ENCODE results near the gene HK1. TPM values are rescaled to one million over a fixed set of nuclear protein-coding genes. Genes with fewer than 3 reads are reported as not detected.

The HK1 gene
- total RNA-seq, 2 experiments from 2014 or later, result 13.1 to 31.5 TPM

- no peak for DNase-seq (ENCODE audit: low spot score)
- Histone ChIP-seq H4K20me1 (ENCODE audit: insufficient read depth, low read length) (no peaks in the 10 kb centered on the region), H3K79me2 (ENCODE audit: insufficient read depth, low read depth, low read length) (no peaks in the 10 kb centered on the region), H3K4me2 (ENCODE audit: low read length) (no peak overlapping the region), H3K4me1 (ENCODE audit: insufficient read depth, low read length, poor library complexity, severe bottlenecking) (peaks cover 20% of the 10 kb centered on the region), H3K4me3 (ENCODE audit: low read depth, low read length, poor library complexity, severe bottlenecking) (no peak overlapping the region), H2AFZ (ENCODE audit: low read length) (no peak overlapping the region), H3K9me2 (ENCODE audit: insufficient read depth, low read length) (no peaks in the 10 kb centered on the region), H3K27ac (ENCODE audit: low read depth, low read length, poor library complexity, severe bottlenecking) (no peak overlapping the region), H3K36me3 (ENCODE audit: insufficient read depth, low read length) (no peaks in the 10 kb centered on the region), H3K9me3 (ENCODE audit: low read length) (no peaks in the 10 kb centered on the region)
- ChIA-PET POLR2A (interaction anchor here (0.6 kb wide), 1 partner anchor 35 kb away, joined by 3 read pairs; no protein-coding TSS in a partner anchor), CTCF (ENCODE audit: unreplicated experiment) (no interaction called here)
- TF ChIP-seq, protein P1, sequence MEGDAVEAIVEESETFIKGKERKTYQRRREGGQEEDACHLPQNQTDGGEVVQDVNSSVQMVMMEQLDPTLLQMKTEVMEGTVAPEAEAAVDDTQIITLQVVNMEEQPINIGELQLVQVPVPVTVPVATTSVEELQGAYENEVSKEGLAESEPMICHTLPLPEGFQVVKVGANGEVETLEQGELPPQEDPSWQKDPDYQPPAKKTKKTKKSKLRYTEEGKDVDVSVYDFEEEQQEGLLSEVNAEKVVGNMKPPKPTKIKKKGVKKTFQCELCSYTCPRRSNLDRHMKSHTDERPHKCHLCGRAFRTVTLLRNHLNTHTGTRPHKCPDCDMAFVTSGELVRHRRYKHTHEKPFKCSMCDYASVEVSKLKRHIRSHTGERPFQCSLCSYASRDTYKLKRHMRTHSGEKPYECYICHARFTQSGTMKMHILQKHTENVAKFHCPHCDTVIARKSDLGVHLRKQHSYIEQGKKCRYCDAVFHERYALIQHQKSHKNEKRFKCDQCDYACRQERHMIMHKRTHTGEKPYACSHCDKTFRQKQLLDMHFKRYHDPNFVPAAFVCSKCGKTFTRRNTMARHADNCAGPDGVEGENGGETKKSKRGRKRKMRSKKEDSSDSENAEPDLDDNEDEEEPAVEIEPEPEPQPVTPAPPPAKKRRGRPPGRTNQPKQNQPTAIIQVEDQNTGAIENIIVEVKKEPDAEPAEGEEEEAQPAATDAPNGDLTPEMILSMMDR (conservative IDR thresholded peaks at IDR 0.05; ENCODE audit: low read length), result no peak
- TF ChIP-seq EZH2phosphoT487 (IDR thresholded peaks at IDR 0.05; ENCODE audit: borderline replicate concordance, low read depth, low read length), result no peak
- BruUV-seq (replicated peaks), result no TSS peak
- intact Hi-C loops (cut with micrococcal nuclease; ENCODE audit: unreplicated experiment), result loop anchor here (5.0 kb wide), 1 partner anchor 233 kb away; no protein-coding TSS in a partner anchor
Measured at GRCh38 chr10:69404786-69405185, 126.5 kb downstream of the HK1 start.

- H2AFZ ChIP-seq (ENCODE audit: low read length), result no peak overlapping the region
- H3K4me2 ChIP-seq (ENCODE audit: low read length), result no peak overlapping the region
- no peak overlapping the region for H3K4me3 ChIP-seq (ENCODE audit: low read depth, low read length, poor library complexity, severe bottlenecking)
- CTCF ChIA-PET (ENCODE audit: unreplicated experiment), result no interaction called here
- TF ChIP-seq EZH2phosphoT487 (IDR thresholded peaks at IDR 0.05; ENCODE audit: borderline replicate concordance, low read depth, low read length), result no peak
- TF ChIP-seq, protein P1 (conservative IDR thresholded peaks at IDR 0.05; ENCODE audit: low read length), result no peak
- no peaks in the 10 kb centered on the region for H4K20me1 ChIP-seq (ENCODE audit: insufficient read depth, low read length)
- H3K79me2 ChIP-seq (ENCODE audit: insufficient read depth, low read depth, low read length), result no peaks in the 10 kb centered on the region
- no peak overlapping the region for H3K27ac ChIP-seq (ENCODE audit: low read depth, low read length, poor library complexity, severe bottlenecking)
- H3K9me3 ChIP-seq (ENCODE audit: low read length), result no peaks in the 10 kb centered on the region
- H3K9me2 ChIP-seq (ENCODE audit: insufficient read depth, low read length), result no peaks in the 10 kb centered on the region
- no peak for DNase-seq (ENCODE audit: low spot score)
- intact Hi-C loops (cut with micrococcal nuclease; ENCODE audit: unreplicated experiment), result loop anchor here (5.0 kb wide), 1 partner anchor 232 kb away; no protein-coding TSS in a partner anchor
- peaks cover 24% of the 10 kb centered on the region for H3K4me1 ChIP-seq (ENCODE audit: insufficient read depth, low read length, poor library complexity, severe bottlenecking)
- POLR2A ChIA-PET, result interaction anchor here (0.6 kb wide), 1 partner anchor 36 kb away, joined by 3 read pairs; no protein-coding TSS in a partner anchor
- no peaks in the 10 kb centered on the region for H3K36me3 ChIP-seq (ENCODE audit: insufficient read depth, low read length)
- BruUV-seq (replicated peaks), result no TSS peak
Measured at GRCh38 chr10:69405221-69405620, 126.9 kb downstream of the HK1 start.

DNA sequence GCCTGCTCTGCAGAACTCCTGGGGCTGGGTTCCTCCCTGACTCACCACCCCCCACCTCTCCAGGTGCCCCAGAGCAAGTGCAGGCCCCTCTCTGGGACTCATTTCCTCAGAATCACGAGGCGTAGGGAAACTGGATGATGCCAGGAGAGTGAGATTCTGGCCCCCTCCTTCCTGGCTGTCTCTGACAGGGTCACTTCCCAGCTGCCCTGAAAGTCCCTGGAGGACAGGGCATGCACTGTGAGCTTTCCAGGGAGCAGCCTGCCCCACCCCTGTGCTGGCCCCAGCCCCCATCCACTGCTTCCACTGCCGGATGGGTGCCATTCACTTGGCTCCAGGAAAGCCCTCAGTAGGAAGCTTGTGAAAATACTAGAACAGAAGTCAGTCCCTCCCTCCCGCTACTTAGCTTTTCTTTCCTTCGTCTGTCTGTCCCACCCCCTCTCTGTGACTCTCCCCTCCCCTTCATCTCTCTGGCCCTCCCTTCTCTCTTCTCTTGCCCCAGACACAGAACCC, 128.1 kb downstream of the HK1 start:
- intact Hi-C loops (cut with micrococcal nuclease; ENCODE audit: unreplicated experiment), result loop anchor here (5.0 kb wide), 1 partner anchor 231 kb away; no protein-coding TSS in a partner anchor
- Histone ChIP-seq H3K9me3 (ENCODE audit: low read length) (no peaks in the 10 kb centered on the region), H4K20me1 (ENCODE audit: insufficient read depth, low read length) (no peaks in the 10 kb centered on the region), H3K36me3 (ENCODE audit: insufficient read depth, low read length) (no peaks in the 10 kb centered on the region), H3K27ac (ENCODE audit: low read depth, low read length, poor library complexity, severe bottlenecking) (no peak overlapping the region), H3K4me3 (ENCODE audit: low read depth, low read length, poor library complexity, severe bottlenecking) (no peak overlapping the region), H3K4me1 (ENCODE audit: insufficient read depth, low read length, poor library complexity, severe bottlenecking) (peaks cover 28% of the 10 kb centered on the region), H3K9me2 (ENCODE audit: insufficient read depth, low read length) (no peaks in the 10 kb centered on the region), H2AFZ (ENCODE audit: low read length) (no peak overlapping the region), H3K4me2 (ENCODE audit: low read length) (no peak overlapping the region), H3K79me2 (ENCODE audit: insufficient read depth, low read depth, low read length) (no peaks in the 10 kb centered on the region)
- TF ChIP-seq, protein P1 (conservative IDR thresholded peaks at IDR 0.05; ENCODE audit: low read length), result no peak
- no peak for TF ChIP-seq EZH2phosphoT487 (IDR thresholded peaks at IDR 0.05; ENCODE audit: borderline replicate concordance, low read depth, low read length)
- CTCF ChIA-PET (ENCODE audit: unreplicated experiment), result no interaction called here
- BruUV-seq (replicated peaks), result no TSS peak
- DNase-seq (ENCODE audit: low spot score), result no peak
- POLR2A ChIA-PET, result interaction anchor here (0.7 kb wide), 1 partner anchor 87 kb away, joined by 5 read pairs; no protein-coding TSS in a partner anchor
